Suppressor macrophage treated with lipopolysaccharide for 1 hour (primary cell): ENCODE data around the gene ASB3.

Experiments used
- DNase-seq, 3 donors: peaks; one replicate each; pipeline ENCODE4 v3.0.0-alpha.2; 2020 to 2022

Gene ASB3

GRCh38 chr2:53636596-53636995 lies 150.2 kb downstream of the ASB3 start:
- no peak for DNase-seq

GRCh38 chr2:53636109-53636508 lies 150.6 kb downstream of the ASB3 start:
- no peak for DNase-seq

- DNase-seq, result no peak
Measured at GRCh38 chr2:53635694-53636093, 151.1 kb downstream of the ASB3 start.

- no peak for DNase-seq
Measured at GRCh38 chr2:53633441-53633840, 153.3 kb downstream of the ASB3 start.

- DNase-seq, result no peak
Measured at GRCh38 chr2:53632714-53633113, 154.0 kb downstream of the ASB3 start.

GRCh38 chr2:53632126-53632460 lies 154.7 kb downstream of the ASB3 start:
- no peak for DNase-seq

GRCh38 chr2:53631313-53632125 lies 155.2 kb downstream of the ASB3 start:
- no peak for DNase-seq

GRCh38 chr2:53630026-53630606 lies 156.6 kb downstream of the ASB3 start:
- DNase-seq, result no peak

- DNase-seq, result no peak
Measured at GRCh38 chr2:53629501-53629900, 157.3 kb downstream of the ASB3 start.

GRCh38 chr2:53629001-53629400 lies 157.8 kb downstream of the ASB3 start:
- no peak for DNase-seq

GRCh38 chr2:53622141-53622540 lies 164.6 kb downstream of the ASB3 start:
- DNase-seq, result no peak

GRCh38 chr2:53620981-53621380 lies 165.8 kb downstream of the ASB3 start:
- no peak for DNase-seq
